HG03342 (cell line): ENCODE data around the gene DUOX1.
"Not testable (repeated sequence)": the region's sequence is repeated elsewhere in the genome, so short reads cannot be mapped to it uniquely, and the experiment has no call there.

Source experiments
- ATAC-seq: cut with Tn5 transposase; IDR thresholded peaks from one replicate; pipeline ENCODE4 v1.9.1; 2021; ENCODE audit warnings: mild to moderate bottlenecking, moderate library complexity; ENCODE audit not compliant: unreplicated experiment

The DUOX1 gene

GRCh38 chr15:45129651-45130129, at the start of gene DUOX1, which contains the start of gene DUOXA1:
DUOX1 (plus strand) TSS chr15:45129994; CDS start chr15:45131967, 1,973 bp downstream.
DUOXA1 (minus strand) TSS chr15:45129879; CDS start chr15:45123014, 6,865 bp downstream.
- ATAC-seq: no peak

GRCh38 chr15:45080593-45080992, 49.2 kb upstream of the DUOX1 start:
- not testable (repeated sequence) for ATAC-seq

- ATAC-seq: not testable (repeated sequence)
These were observed 47.4 kb upstream of the DUOX1 start for GRCh38 chr15:45082412-45082811.

- no peak for ATAC-seq
These were observed 46.6 kb upstream of the DUOX1 start for GRCh38 chr15:45083223-45083622.

- no peak for ATAC-seq
These were observed 45.6 kb upstream of the DUOX1 start for GRCh38 chr15:45084163-45084562.

GRCh38 chr15:45087513-45087912, 42.3 kb upstream of the DUOX1 start:
- no peak for ATAC-seq

- no peak for ATAC-seq
These were observed 40.7 kb upstream of the DUOX1 start for GRCh38 chr15:45088801-45089711.

- no peak for ATAC-seq
These were observed 40.0 kb upstream of the DUOX1 start for GRCh38 chr15:45089712-45090373.

GRCh38 chr15:45091161-45091560, 38.6 kb upstream of the DUOX1 start:
- no peak for ATAC-seq

GRCh38 chr15:45091576-45091975, 38.2 kb upstream of the DUOX1 start:
- no peak for ATAC-seq

GRCh38 chr15:45093013-45093412, 36.8 kb upstream of the DUOX1 start:
- no peak for ATAC-seq

- no peak for ATAC-seq
These were observed 36.0 kb upstream of the DUOX1 start for GRCh38 chr15:45093622-45094357.

GRCh38 chr15:45094358-45094730, 35.5 kb upstream of the DUOX1 start:
- no peak for ATAC-seq

- no peak for ATAC-seq
These were observed 34.1 kb upstream of the DUOX1 start for GRCh38 chr15:45095661-45096060.

- ATAC-seq: no peak
These were observed 32.3 kb upstream of the DUOX1 start for GRCh38 chr15:45097466-45097865.

GRCh38 chr15:45099549-45100165, 30.1 kb upstream of the DUOX1 start:
- ATAC-seq: no peak

- ATAC-seq: no peak
These were observed 28.7 kb upstream of the DUOX1 start for GRCh38 chr15:45100884-45101625.

- no peak for ATAC-seq
These were observed 28.0 kb upstream of the DUOX1 start for GRCh38 chr15:45101749-45102148.

- no peak for ATAC-seq
These were observed 27.6 kb upstream of the DUOX1 start for GRCh38 chr15:45102226-45102625.

- not testable (repeated sequence) for ATAC-seq
These were observed 25.6 kb upstream of the DUOX1 start for GRCh38 chr15:45104170-45104569.
